HG02885 (cell line): ENCODE measurements around the gene ANO4.
"Not testable (repeated sequence)": the region's sequence is repeated elsewhere in the genome, so short reads cannot be mapped to it uniquely, and the experiment has no call there.

Experiments
- ATAC-seq: cut with Tn5 transposase; IDR thresholded peaks from one replicate; pipeline ENCODE4 v1.9.1; 2021; ENCODE audit warnings: mild to moderate bottlenecking; ENCODE audit not compliant: unreplicated experiment, poor library complexity

Gene ANO4

DNA sequence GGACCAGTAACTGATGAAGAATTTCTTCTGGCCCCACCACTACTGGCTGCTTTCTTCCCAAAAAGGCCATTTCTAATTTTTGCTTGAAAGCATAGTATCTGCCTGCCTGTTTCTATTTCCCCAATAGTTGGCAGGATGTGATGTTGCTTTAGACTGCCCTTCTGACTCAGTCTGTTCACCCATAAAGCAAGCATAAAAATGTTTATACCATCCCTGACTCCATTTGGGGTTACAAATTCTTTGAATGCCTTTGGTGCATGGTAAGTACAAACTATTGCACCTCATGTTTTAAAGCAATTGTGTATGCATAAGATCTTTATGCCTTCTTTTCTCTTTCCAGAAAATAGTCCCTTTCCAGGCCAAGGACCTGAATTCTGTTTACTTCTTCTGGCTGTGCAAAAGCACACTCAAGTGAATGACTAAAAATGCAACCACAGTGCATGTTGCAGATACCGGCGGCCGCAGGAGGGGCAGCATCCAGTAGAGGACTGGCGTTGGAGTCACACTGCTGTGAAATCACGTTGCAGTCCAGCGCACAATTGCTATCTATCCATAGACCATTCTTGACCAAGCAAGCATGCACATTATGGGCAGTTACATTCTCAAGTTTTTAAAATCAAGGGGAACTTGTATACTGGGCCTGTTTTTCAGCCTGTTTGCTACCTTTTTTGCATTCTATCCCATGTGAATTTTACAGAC, 333.1 kb downstream of the ANO4 start:
- ATAC-seq = no peak

DNA sequence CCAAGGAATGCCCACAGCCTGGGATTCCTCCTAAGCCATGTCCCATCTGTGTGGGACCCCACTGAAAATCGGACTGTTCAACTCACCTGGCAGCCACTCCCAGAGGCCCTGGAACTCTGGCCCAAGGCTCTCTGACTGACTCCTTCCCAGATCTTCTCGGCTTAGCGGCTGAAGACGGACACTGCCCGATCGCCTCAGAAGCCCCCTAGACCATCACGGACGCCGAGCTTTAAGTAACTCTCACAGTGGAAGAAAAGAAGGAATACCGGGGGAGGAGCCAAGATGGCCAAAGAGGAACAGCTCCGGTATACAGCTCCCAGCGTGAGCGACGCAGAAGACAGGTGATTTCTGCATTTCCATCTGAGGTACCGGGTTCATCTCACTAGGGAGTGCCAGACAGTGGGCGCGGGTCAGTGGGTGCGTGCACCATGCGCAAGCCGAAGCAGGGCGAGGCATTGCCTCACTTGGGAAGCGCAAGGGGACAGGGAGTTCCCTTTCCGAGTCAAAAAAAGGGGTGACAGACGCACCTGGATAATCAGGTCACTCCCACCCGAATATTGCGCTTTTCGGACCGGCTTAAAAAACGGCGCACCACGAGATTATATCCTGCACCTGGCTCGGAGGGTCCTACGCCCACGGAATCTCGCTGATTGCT, 351.3 kb downstream of the ANO4 start:
- not testable (repeated sequence) for ATAC-seq

DNA sequence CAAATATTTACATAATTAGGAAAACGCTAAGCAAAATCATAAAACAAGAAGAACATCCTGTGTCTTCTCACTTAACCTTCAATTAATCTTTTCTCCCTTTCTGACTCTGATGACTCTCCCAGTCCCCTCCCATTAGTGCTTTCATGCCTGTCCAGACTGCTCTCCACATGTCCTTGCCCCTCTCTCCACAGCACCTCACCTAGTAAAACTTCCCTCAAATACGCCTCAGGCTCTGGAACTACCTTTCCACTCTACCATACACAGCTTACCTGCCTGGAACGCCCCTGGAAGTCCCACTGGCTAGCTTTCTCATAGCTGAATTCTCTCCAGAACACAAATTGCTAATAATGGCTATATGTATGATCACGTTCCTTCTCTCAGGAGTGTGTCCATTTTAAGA, 370.7 kb downstream of the ANO4 start:
- ATAC-seq = no peak

DNA sequence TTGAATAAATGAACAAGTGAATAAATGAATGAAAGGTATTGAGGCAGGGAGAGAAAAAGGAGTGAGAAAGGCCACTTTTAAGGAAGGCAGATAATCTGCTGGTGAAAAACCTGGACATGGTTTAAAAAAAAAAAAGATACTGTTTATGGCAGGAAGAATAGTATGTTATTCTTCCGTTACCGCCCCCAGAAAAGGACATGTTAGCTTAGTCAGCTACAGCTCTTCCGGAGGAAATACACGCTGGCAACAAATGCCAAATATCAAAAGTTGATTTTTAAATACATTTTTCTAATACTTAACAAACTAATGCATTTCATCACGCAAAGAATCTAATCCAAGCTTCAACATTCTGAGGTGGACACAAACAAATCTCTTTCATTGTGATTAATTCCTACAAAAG, 372.3 kb downstream of the ANO4 start:
- ATAC-seq = no peak

DNA sequence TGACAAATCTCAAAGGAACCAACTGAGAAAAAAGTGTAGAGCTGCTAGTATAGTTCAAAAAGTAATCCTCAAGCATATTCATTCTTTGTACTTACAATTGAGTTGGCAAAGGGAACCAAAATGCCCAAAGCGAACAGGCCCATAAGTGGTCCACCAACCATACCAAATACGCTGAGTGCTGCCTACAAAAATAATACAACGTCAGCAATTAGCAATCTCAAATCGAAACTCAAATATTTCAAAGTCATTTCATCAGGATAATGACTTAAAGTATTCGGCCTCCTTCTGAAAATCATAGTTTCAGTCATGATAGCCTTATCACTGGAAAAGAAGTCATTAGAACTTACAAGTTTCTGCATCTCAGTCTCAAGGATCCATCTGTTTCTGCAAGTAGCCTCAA, 373.4 kb downstream of the ANO4 start:
- no peak for ATAC-seq

DNA sequence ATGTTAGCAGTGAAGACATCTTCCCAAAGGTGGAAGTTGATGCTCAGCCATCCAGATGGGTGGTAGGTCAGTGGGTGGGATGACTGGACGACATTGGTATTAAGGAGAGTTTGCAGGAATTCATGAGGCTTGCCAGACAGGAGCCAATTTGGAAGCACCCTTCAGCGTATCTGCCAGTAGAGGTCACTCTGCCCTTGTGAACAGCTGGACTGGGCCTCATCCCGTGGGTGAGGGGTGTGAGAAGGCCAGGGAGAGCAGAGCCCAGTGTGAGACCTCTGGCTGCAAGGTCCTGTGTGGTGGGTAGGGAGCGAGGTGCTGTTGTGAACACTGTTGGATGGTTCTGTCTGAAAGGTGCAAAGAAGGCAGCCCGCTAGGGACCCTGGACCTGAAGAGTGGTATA, 377.7 kb downstream of the ANO4 start:
- no peak for ATAC-seq

DNA sequence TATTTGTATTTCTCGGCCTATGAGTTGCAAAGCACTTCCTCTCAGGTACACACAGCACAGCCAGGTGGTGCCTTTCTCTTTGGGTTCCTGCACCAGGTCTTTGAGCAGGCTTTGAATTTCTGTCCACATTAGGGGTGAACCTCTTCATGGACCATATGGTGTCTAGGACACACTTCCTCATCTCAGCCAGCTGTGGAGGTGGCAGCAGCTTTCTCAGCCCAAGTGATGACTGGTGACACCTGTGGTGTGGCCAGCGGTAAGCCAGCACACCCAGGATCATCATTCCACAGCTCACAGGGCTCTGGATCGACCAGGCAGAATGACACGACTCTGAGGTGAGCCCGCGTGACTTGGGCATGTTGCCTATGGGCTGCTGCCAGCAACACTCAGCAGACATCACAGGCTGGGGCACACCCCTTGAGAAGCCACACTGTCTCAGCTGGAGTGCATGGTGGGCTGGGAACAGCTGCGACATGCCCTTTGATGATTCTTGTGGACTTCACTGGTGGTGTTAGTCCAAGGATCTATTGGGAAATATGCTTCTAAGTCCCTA, 378.7 kb downstream of the ANO4 start:
- no peak for ATAC-seq

DNA sequence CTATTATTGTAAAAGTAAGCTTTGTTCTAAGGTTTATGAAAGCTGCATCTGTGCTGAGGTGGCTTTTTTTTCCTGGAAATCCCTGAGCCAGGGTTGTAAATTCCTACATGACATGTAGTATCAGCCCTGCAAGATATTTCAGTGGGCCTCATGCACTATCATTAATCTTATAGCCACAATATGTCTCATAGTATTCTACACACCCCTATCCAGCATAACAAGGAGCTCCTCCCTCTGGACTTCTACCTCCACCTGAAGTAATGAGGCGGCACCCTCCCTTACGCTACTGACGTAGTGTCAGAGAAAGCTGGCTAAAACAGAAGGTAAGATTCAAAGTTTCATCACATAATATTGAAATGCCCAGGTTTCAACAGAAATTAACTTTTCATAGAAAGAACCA, 380.0 kb downstream of the ANO4 start:
- no peak for ATAC-seq
